HCT116 (cell line): ENCODE results near the gene TSPAN2. TPM values are rescaled to one million over a fixed set of nuclear protein-coding genes. Genes with fewer than 3 reads are reported as not detected.

Source experiments
- ATAC-seq: fragments of 200-7000 bp; cut with Tn5 transposase; 2 replicates; pipeline ENCODE4 v1.9.1; 2020; ENCODE audit warnings: mild to moderate bottlenecking, moderate library complexity
- BruUV-seq: library from RNA; stranded (reverse); fragments of 400-500 nt; replicated peaks from 2 replicates; lab custom pipeline; 2021; lab: Mats Ljungman, UMichigan
- CTCF ChIA-PET: fragments of 300-600 bp; sonication (Branson Sonifier 250); formaldehyde crosslinking; loops from one replicate; lab custom pipeline; 2021; ENCODE audit warnings: antibody characterized with exemption; lab: Charles Lee
- POLR2A ChIA-PET: fragments of 300-600, 350-600 bp; sonication (Branson Sonifier 250); formaldehyde crosslinking; loops from one replicate; lab custom pipeline; 2021; ENCODE audit warnings: antibody characterized with exemption; lab: Charles Lee
- RAD21 ChIA-PET, 2 experiments: fragments of 300-600 bp; sonication (Branson Sonifier 250); formaldehyde crosslinking; loops; one replicate each; lab custom pipeline; 2023; ENCODE audit warnings: low total read pairs in 2 of 2; ENCODE audit not compliant: uncharacterized antibody in 2 of 2, unreplicated experiment in 2 of 2, low non-redundant PET in 1 of 2; lab: Charles Lee
- DNase-seq: peaks from one replicate; pipeline ENCODE4 v3.0.0-alpha.2; 2010; ENCODE audit warnings: low read depth, low spot score
- H2AFZ ChIP-seq: fragments of 200-600 bp; shearing (Covaris generic), sonication (generic); 2 replicates; pipeline ENCODE4 v1.6.1; 2017; ENCODE audit warnings: low read depth, mixed run types, mixed read lengths, antibody characterized with exemption, low read length; ENCODE audit not compliant: poor library complexity, severe bottlenecking
- H3K27ac ChIP-seq: 2 replicates; pipeline ENCODE4 v1.5.1; 2012; ENCODE audit warnings: low read depth, low read length
- H3K27me3 ChIP-seq: fragments of 200-600 bp; sonication (generic); 2 replicates; pipeline ENCODE4 v1.6.1; 2016; ENCODE audit warnings: mixed run types, low read length, mixed read lengths; ENCODE audit not compliant: insufficient read depth
- H3K36me3 ChIP-seq, 2 experiments: fragments of 200-500 bp in 1 of 2; fragments of 200-600 bp in 1 of 2; sonication (Bioruptor generic) in 1 of 2; sonication (generic) in 1 of 2; 2 replicates each; pipeline versions ENCODE4 v1.5.1 to v1.6.1; 2014 to 2016; ENCODE audit warnings: low read length in 2 of 2, inconsistent platforms in 1 of 2, mixed read lengths in 1 of 2, mixed run types in 1 of 2; ENCODE audit not compliant: insufficient read depth in 2 of 2, control insufficient read depth in 1 of 2
- H3K4me1 ChIP-seq, 2 experiments: fragments of 200-600 bp in 1 of 2; sonication (generic) in 1 of 2; 2 replicates each; pipeline versions ENCODE4 v1.5.1 to v1.6.1; 2012 to 2017; ENCODE audit warnings: low read length in 2 of 2, inconsistent platforms in 1 of 2, mild to moderate bottlenecking in 1 of 2, mixed read lengths in 1 of 2, mixed run types in 1 of 2, moderate library complexity in 1 of 2; ENCODE audit not compliant: insufficient read depth in 2 of 2, control insufficient read depth in 1 of 2
- H3K4me2 ChIP-seq: fragments of 200-600 bp; sonication (generic); 2 replicates; pipeline ENCODE4 v1.6.1; 2017; ENCODE audit warnings: mixed run types, low read length, mixed read lengths
- H3K4me3 ChIP-seq, 2 experiments: fragments of 200-600 bp in 1 of 2; sonication (generic) in 1 of 2; replicated peaks in 1 of 2; 2 replicates each; pipeline ENCODE4 v1.5.1; 2011 to 2016; ENCODE audit warnings: low read length in 2 of 2, control low read depth in 1 of 2, low read depth in 1 of 2, mild to moderate bottlenecking in 1 of 2, mixed read lengths in 1 of 2, mixed run types in 1 of 2
- H3K79me2 ChIP-seq: fragments of 200-600 bp; sonication (generic); 2 replicates; pipeline ENCODE4 v1.6.1; 2017; ENCODE audit warnings: mild to moderate bottlenecking, mixed run types, low read length, moderate library complexity, mixed read lengths; ENCODE audit not compliant: insufficient read depth
- H3K9ac ChIP-seq: fragments of 200-600 bp; sonication (generic); 2 replicates; pipeline ENCODE4 v1.6.1; 2016; ENCODE audit warnings: low read length, mixed read lengths
- H3K9me2 ChIP-seq: fragments of 200-600 bp; sonication (generic), shearing (Covaris generic); 2 replicates; pipeline ENCODE4 v1.6.1; 2017; ENCODE audit warnings: mixed run types, mild to moderate bottlenecking, moderate library complexity; ENCODE audit not compliant: insufficient read depth
- H3K9me3 ChIP-seq, 2 experiments: fragments of 200-500 bp in 1 of 2; fragments of 200-600 bp in 1 of 2; sonication (Bioruptor generic) in 1 of 2; sonication (generic) in 1 of 2; 2 replicates each; pipeline ENCODE4 v1.6.1; 2014 to 2017; ENCODE audit warnings: low read length in 2 of 2, mixed read lengths in 2 of 2, inconsistent platforms in 1 of 2, low read depth in 1 of 2, mild to moderate bottlenecking in 1 of 2, mixed run types in 1 of 2, moderate library complexity in 1 of 2; ENCODE audit not compliant: control insufficient read depth in 1 of 2, insufficient read depth in 1 of 2
- H4K20me1 ChIP-seq: fragments of 200-600 bp; sonication (generic), shearing (Covaris generic); 2 replicates; pipeline ENCODE4 v1.6.1; 2017; ENCODE audit warnings: mixed run types, mild to moderate bottlenecking, moderate library complexity; ENCODE audit not compliant: insufficient read depth
- ATF3 ChIP-seq: IDR thresholded peaks from 2 replicates; pipeline ENCODE4 v1.6.1; 2012
- CEBPB ChIP-seq: IDR thresholded peaks from 2 replicates; pipeline ENCODE4 v1.6.1; 2012; ENCODE audit warnings: low read depth
- EGR1 ChIP-seq: IDR thresholded peaks from 2 replicates; pipeline ENCODE4 v1.6.1; 2012; ENCODE audit warnings: low read depth
- ELF1 ChIP-seq: IDR thresholded peaks from 2 replicates; pipeline ENCODE4 v1.6.1; 2012; ENCODE audit warnings: low read depth, borderline replicate concordance
- EZH2 ChIP-seq: fragments of 200-600 bp; sonication (generic); IDR thresholded peaks from 2 replicates; pipeline ENCODE4 v1.6.1; 2017; ENCODE audit warnings: antibody characterized with exemption, mixed run types
- EZH2phosphoT487 ChIP-seq: fragments of 200-600 bp; IDR thresholded peaks from 2 replicates; pipeline ENCODE4 v1.6.1; 2018; ENCODE audit warnings: antibody characterized with exemption, borderline replicate concordance
- JUND ChIP-seq: IDR thresholded peaks from 2 replicates; pipeline ENCODE4 v1.6.1; 2012
- RAD21 ChIP-seq: IDR thresholded peaks from 2 replicates; pipeline ENCODE4 v1.6.1; 2012; ENCODE audit warnings: low read depth, mild to moderate bottlenecking
- SIN3A ChIP-seq: IDR thresholded peaks from 2 replicates; pipeline ENCODE4 v1.6.1; 2012; ENCODE audit warnings: low read depth
- TCF7L2 ChIP-seq: IDR thresholded peaks from 2 replicates; pipeline ENCODE4 v1.7.0; 2011; ENCODE audit warnings: borderline replicate concordance, inconsistent platforms; ENCODE audit not compliant: insufficient read depth, insufficient read length; ENCODE audit errors: extremely low read depth
- ZNF274 ChIP-seq: fragments of 200-500 bp; sonication (Bioruptor generic); IDR thresholded peaks from 2 replicates; pipeline ENCODE4 v1.6.1; 2014; ENCODE audit warnings: mild to moderate bottlenecking, low read depth, low read length, inconsistent platforms
- intact Hi-C: fragments of 100-400 bp; cut with micrococcal nuclease; formaldehyde crosslinking; loops from 2 replicates; pipeline ENCODE4 v1.10.0; 2022
- total RNA-seq: library from RNA; stranded (reverse); gene quantifications from one replicate; pipeline ENCODE4 v1.2.1, GENCODE V29; 2021; ENCODE audit not compliant: unreplicated experiment

The TSPAN2 gene
- total RNA-seq, 1 experiment from 2014 or later = 0.98 TPM

GRCh38 chr1:115071012-115071664, 18.2 kb downstream of the TSPAN2 start:
- no peaks in the 10 kb centered on the region for H4K20me1 ChIP-seq
- no peaks in the 10 kb centered on the region for H3K9me3 ChIP-seq
- ChIA-PET RAD21 (no interaction called here), POLR2A (no interaction called here), CTCF (interaction anchor here (1.1 to 1.5 kb wide), 2 partner anchors 18 kb away, joined by 3 to 4 read pairs; no protein-coding TSS in a partner anchor)
- H2AFZ ChIP-seq = no peak overlapping the region
- no peaks in the 10 kb centered on the region for H3K36me3 ChIP-seq
- no peaks in the 10 kb centered on the region for H3K4me1 ChIP-seq
- H3K4me3 ChIP-seq = no peak overlapping the region
- no peak overlapping the region for H3K4me2 ChIP-seq
- no peak overlapping the region for H3K9ac ChIP-seq
- no peak for TF ChIP-seq EZH2phosphoT487
- no peak for TF ChIP-seq TCF7L2
- TF ChIP-seq CEBPB = no peak
- no peak for TF ChIP-seq ZNF274
- TF ChIP-seq ATF3 = no peak
- no peak for TF ChIP-seq SIN3A
- no peak for TF ChIP-seq JUND
- no peak for TF ChIP-seq EZH2
- TF ChIP-seq RAD21 = no peak
- no peak for TF ChIP-seq ELF1
- TF ChIP-seq EGR1 = no peak
- DNase-seq = no peak
- intact Hi-C loops = no loop called here
- no peaks in the 10 kb centered on the region for H3K9me2 ChIP-seq
- H3K79me2 ChIP-seq = no peaks in the 10 kb centered on the region
- H3K27ac ChIP-seq = no peak overlapping the region
- no peaks in the 10 kb centered on the region for H3K27me3 ChIP-seq
- no TSS peak for BruUV-seq
- no peak for ATAC-seq
